HEK293 (cell line): ENCODE data around the gene GMPPA.
A peak's percentile ranks its signal among the peaks of the same experiment; 100 is the strongest.

Source experiments
- CTCF ChIA-PET: fragments of 350-600 bp; formaldehyde crosslinking; extraction: SDS; loops from one replicate; lab custom pipeline; 2021; ENCODE audit warnings: antibody characterized with exemption; lab: Yijun Ruan, JAX
- POLR2A ChIA-PET: fragments of 300-600 bp; formaldehyde crosslinking; extraction: SDS; loops from one replicate; lab custom pipeline; 2020; ENCODE audit warnings: antibody characterized with exemption, inconsistent platforms; lab: Yijun Ruan, JAX
- H3K27ac ChIP-seq: fragments of 200-500 bp; sonication (Bioruptor generic); 2 replicates; pipeline ENCODE4 v1.5.1; 2014; ENCODE audit warnings: low read depth, low read length, control low read depth, inconsistent platforms; ENCODE audit errors: extremely low read depth
- H3K36me3 ChIP-seq, 2 experiments: fragments of 200-500 bp in 1 of 2; sonication (Bioruptor generic) in 1 of 2; 1 replicate in 1 of 2; 2 replicates in 1 of 2; pipeline ENCODE4 v1.5.1; 2014 to 2017; ENCODE audit warnings: inconsistent platforms in 2 of 2, low read length in 2 of 2; ENCODE audit not compliant: control insufficient read depth in 2 of 2, insufficient read depth in 1 of 2
- H3K4me1 ChIP-seq: fragments of 200-500 bp; sonication (Bioruptor generic); 2 replicates; pipeline ENCODE4 v1.5.1; 2014; ENCODE audit warnings: mild to moderate bottlenecking, low read length, inconsistent platforms; ENCODE audit not compliant: control insufficient read depth, insufficient read depth
- H3K4me3 ChIP-seq: 2 replicates; pipeline ENCODE4 v1.5.1; 2011; ENCODE audit warnings: low read depth, mild to moderate bottlenecking, control low read depth, low read length, moderate library complexity
- H3K9me3 ChIP-seq: fragments of 200-500 bp; sonication (Bioruptor generic); 2 replicates; pipeline ENCODE4 v1.5.1; 2014; ENCODE audit warnings: low read depth, low read length, inconsistent platforms; ENCODE audit not compliant: control insufficient read depth, insufficient read depth
- EGR2 ChIP-seq: fragments of 450-650 bp; formaldehyde crosslinking; IDR thresholded peaks from 2 replicates; pipeline ENCODE4 v1.5.1; 2016; ENCODE audit warnings: low read depth, missing biosample characterization, missing genetic modification characterization
- FEZF1 ChIP-seq: fragments of 450-650 bp; formaldehyde crosslinking; IDR thresholded peaks from 2 replicates; pipeline ENCODE4 v1.5.1; 2016; ENCODE audit warnings: missing biosample characterization, missing genetic modification characterization
- GLIS2 ChIP-seq: fragments of 450-650 bp; formaldehyde crosslinking; IDR thresholded peaks from 2 replicates; pipeline ENCODE4 v1.5.1; 2016; ENCODE audit warnings: missing biosample characterization, missing genetic modification characterization
- PRDM1 ChIP-seq: fragments of 450-650 bp; formaldehyde crosslinking; IDR thresholded peaks from 2 replicates; pipeline ENCODE4; 2016; ENCODE audit warnings: missing biosample characterization, missing genetic modification characterization
- PRDM4 ChIP-seq: fragments of 450-650 bp; formaldehyde crosslinking; IDR thresholded peaks from 2 replicates; pipeline ENCODE4 v1.5.1; 2017; ENCODE audit warnings: missing biosample characterization, missing genetic modification characterization
- SETDB1 ChIP-seq: IDR thresholded peaks from one replicate; pipeline ENCODE4 v1.6.1; 2017; ENCODE audit warnings: mild to moderate bottlenecking, low read length, moderate library complexity, mixed read lengths; ENCODE audit not compliant: insufficient read length
- ZBTB1 ChIP-seq: fragments of 450-650 bp; formaldehyde crosslinking; IDR thresholded peaks from 2 replicates; pipeline ENCODE4 v1.5.1; 2016; ENCODE audit warnings: missing biosample characterization, missing genetic modification characterization
- ZBTB7A ChIP-seq: fragments of 450-650 bp; formaldehyde crosslinking; IDR thresholded peaks from 2 replicates; pipeline ENCODE4 v1.5.1; 2016; ENCODE audit warnings: low read depth, missing biosample characterization, missing genetic modification characterization
- ZFHX2 ChIP-seq: fragments of 450-650 bp; formaldehyde crosslinking; conservative IDR thresholded peaks from 2 replicates; pipeline ENCODE4 v1.5.1; 2016; ENCODE audit warnings: missing biosample characterization, missing genetic modification characterization
- ZFP3 ChIP-seq: fragments of 450-650 bp; formaldehyde crosslinking; IDR thresholded peaks from 2 replicates; pipeline ENCODE4 v1.5.1; 2016; ENCODE audit warnings: low read depth, missing biosample characterization, missing genetic modification characterization
- ZNF138 ChIP-seq: fragments of 450-650 bp; formaldehyde crosslinking; IDR thresholded peaks from 2 replicates; pipeline ENCODE4 v1.5.1; 2016; ENCODE audit warnings: missing biosample characterization, missing genetic modification characterization, borderline replicate concordance
- ZNF140 ChIP-seq: fragments of 450-650 bp; formaldehyde crosslinking; IDR thresholded peaks from 2 replicates; pipeline ENCODE4 v1.5.1; 2016; ENCODE audit warnings: missing biosample characterization, missing genetic modification characterization
- ZNF24 ChIP-seq: fragments of 450-650 bp; formaldehyde crosslinking; IDR thresholded peaks from 2 replicates; pipeline ENCODE4 v1.5.1; 2016; ENCODE audit warnings: missing biosample characterization, missing genetic modification characterization
- ZNF248 ChIP-seq: fragments of 450-650 bp; formaldehyde crosslinking; IDR thresholded peaks from 2 replicates; pipeline ENCODE4 v1.5.1; 2017; ENCODE audit warnings: missing biosample characterization, missing genetic modification characterization
- ZNF274 ChIP-seq, 2 experiments: fragments of 200-500 bp in 1 of 2; fragments of 450-650 bp in 1 of 2; sonication (Bioruptor generic) in 1 of 2; formaldehyde crosslinking in 1 of 2; IDR thresholded peaks; 2 replicates each; pipeline versions ENCODE4 v1.5.1 to v1.6.1; 2014 to 2016; ENCODE audit warnings: borderline replicate concordance in 1 of 2, inconsistent platforms in 1 of 2, low read length in 1 of 2, missing biosample characterization in 1 of 2, missing genetic modification characterization in 1 of 2
- ZNF335 ChIP-seq: fragments of 450-650 bp; formaldehyde crosslinking; conservative IDR thresholded peaks from 2 replicates; pipeline ENCODE4 v1.5.1; 2016; ENCODE audit warnings: missing biosample characterization, missing genetic modification characterization
- ZNF350 ChIP-seq: fragments of 450-650 bp; formaldehyde crosslinking; IDR thresholded peaks from 2 replicates; pipeline ENCODE4 v1.5.0; 2017; ENCODE audit warnings: missing biosample characterization, mild to moderate bottlenecking, missing genetic modification characterization
- ZNF37A ChIP-seq: fragments of 450-650 bp; IDR thresholded peaks from 2 replicates; pipeline ENCODE4 v1.5.1; 2018; ENCODE audit warnings: missing biosample characterization, missing genetic modification characterization
- ZNF473 ChIP-seq: fragments of 450-650 bp; formaldehyde crosslinking; IDR thresholded peaks from 2 replicates; pipeline ENCODE4 v1.5.1; 2017; ENCODE audit warnings: missing biosample characterization, missing genetic modification characterization
- ZNF488 ChIP-seq: fragments of 450-650 bp; formaldehyde crosslinking; IDR thresholded peaks from 2 replicates; pipeline ENCODE4 v1.5.1; 2016; ENCODE audit warnings: missing biosample characterization, missing genetic modification characterization
- ZNF513 ChIP-seq: fragments of 450-650 bp; IDR thresholded peaks from 2 replicates; pipeline ENCODE4 v1.5.1; 2018; ENCODE audit warnings: missing biosample characterization, missing genetic modification characterization
- ZNF561 ChIP-seq: fragments of 450-650 bp; IDR thresholded peaks from 2 replicates; pipeline ENCODE4 v1.5.1; 2018; ENCODE audit warnings: missing biosample characterization, missing genetic modification characterization, borderline replicate concordance
- ZNF623 ChIP-seq: fragments of 450-650 bp; formaldehyde crosslinking; IDR thresholded peaks from 2 replicates; pipeline ENCODE4 v1.5.1; 2016; ENCODE audit warnings: missing biosample characterization, missing genetic modification characterization
- ZNF624 ChIP-seq: fragments of 450-650 bp; formaldehyde crosslinking; IDR thresholded peaks from 2 replicates; pipeline ENCODE4 v1.5.1; 2017; ENCODE audit warnings: missing biosample characterization, missing genetic modification characterization
- ZNF626 ChIP-seq: fragments of 450-650 bp; sonication (Bioruptor Pico); formaldehyde crosslinking; IDR thresholded peaks from 2 replicates; pipeline ENCODE4 v1.5.1; 2018; ENCODE audit warnings: missing biosample characterization, missing genetic modification characterization, inconsistent platforms
- ZNF664 ChIP-seq: fragments of 450-650 bp; formaldehyde crosslinking; IDR thresholded peaks from 2 replicates; pipeline ENCODE4 v1.5.1; 2016; ENCODE audit warnings: missing biosample characterization, missing genetic modification characterization
- ZNF677 ChIP-seq: fragments of 450-650 bp; IDR thresholded peaks from 2 replicates; pipeline ENCODE4 v1.5.0; 2018; ENCODE audit warnings: missing biosample characterization, mild to moderate bottlenecking, missing genetic modification characterization, moderate library complexity
- TF ChIP-seq, protein P1 (sequence below): fragments of 450-650 bp; formaldehyde crosslinking; IDR thresholded peaks from 2 replicates; pipeline ENCODE4 v1.5.1; 2016; ENCODE audit warnings: missing biosample characterization, missing genetic modification characterization

Gene GMPPA

DNA sequence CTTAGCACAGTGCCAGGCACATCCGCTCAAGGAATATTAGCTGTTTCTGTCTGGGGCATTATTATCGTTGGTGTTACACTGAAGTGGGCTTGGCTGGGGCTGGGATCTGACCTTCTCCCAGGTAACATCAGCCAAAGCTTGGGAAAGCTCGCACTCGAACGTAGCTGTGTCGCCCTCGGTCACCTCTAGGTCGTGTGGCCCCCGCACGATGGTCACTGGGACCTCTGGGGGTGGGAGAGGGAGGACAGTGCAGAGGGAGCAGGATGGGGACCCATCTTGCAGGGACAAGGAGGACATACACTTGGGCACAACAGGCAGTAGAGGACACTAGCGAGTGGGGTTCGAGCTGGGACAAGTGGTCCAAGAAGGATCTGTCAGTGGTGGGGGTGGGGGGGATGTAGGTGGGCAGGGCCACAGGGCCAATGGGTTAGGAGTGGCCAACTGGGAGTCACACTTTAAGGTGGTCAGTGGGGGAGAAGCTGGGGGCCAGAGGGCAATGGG lies 54.8 kb downstream of the GMPPA start (continued):
- no peak for TF ChIP-seq ZNF24

DNA sequence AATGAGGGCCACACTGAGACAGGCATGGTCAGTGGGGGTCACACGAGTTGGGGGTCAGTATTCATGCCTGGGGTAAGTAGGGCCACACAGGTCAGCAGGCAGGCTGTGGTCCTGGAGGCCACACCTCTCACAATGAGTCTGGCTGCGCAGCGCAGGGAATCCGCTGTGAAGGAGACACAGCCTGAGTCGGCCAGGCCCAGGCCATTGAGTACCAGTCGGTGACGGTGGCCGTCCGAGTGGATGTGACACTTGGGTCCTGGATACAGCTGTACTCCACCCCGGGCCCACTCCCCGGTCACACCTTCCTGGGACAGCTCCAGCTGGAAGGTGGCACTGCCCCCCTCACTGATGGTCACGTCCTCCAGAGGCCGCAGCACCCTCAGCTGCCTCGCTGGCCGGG lies 55.7 kb downstream of the GMPPA start:
- peaks cover 3% of the 10 kb centered on the region; the same call in 1 of the 2 replicates for H3K4me1 ChIP-seq
- CTCF ChIA-PET, result interaction anchor here (1.1 to 2.7 kb wide), 2 partner anchors 13 to 88 kb away, joined by 3 to 10 read pairs; no protein-coding TSS in a partner anchor
- H3K27ac ChIP-seq, result no peak overlapping the region
- H3K4me3 ChIP-seq, result no peak overlapping the region
- no peaks in the 10 kb centered on the region for H3K9me3 ChIP-seq
- POLR2A ChIA-PET, result interaction anchor here (0.7 to 1.1 kb wide), 2 partner anchors 13 to 43 kb away, joined by 3 read pairs; no protein-coding TSS in a partner anchor
- peaks cover 0 to 36% of the 10 kb centered on the region in 2 experiments; a peak in 1 of 3 replicates for H3K36me3 ChIP-seq
- TF ChIP-seq GLIS2 (tag by site-specific recombination) (0 out of 2 replicates have a peak, but pooled peaks have one; percentile 20), ZFHX2 (tag by site-specific recombination) (no peak), ZNF623 (tag by site-specific recombination) (no peak), PRDM1 (tag by site-specific recombination) (no peak), ZNF677 (tag by site-specific recombination) (no peak), ZNF626 (tag by site-specific recombination) (no peak), ZBTB7A (tag by site-specific recombination) (no peak), ZNF37A (tag by site-specific recombination) (no peak), ZNF488 (tag by site-specific recombination) (no peak)

DNA sequence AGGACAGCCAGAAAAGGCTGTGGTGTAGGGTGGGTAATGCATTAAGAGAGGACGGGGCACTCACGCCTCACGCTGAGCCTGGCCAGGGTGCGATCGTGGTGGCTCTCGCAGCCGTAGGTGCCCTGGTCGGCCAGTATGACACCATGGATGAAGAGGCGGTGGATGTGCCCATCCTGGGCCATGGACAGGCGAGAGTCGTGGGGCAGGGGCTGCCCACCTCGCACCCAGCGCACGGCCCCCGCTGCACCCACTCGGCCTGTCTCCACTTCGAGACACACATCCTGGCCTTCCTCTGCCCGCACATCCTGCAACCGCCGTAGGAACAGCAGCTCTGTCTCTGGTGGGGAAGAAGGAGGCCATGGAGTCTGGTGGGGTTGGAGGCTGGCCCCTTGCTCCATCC lies 57.3 kb downstream of the GMPPA start:
- CTCF ChIA-PET, result interaction anchor here (0.8 to 2.7 kb wide), 3 partner anchors 14 to 86 kb away, joined by 3 to 10 read pairs (median 4); no protein-coding TSS in a partner anchor
- Histone ChIP-seq H3K9me3 (no peaks in the 10 kb centered on the region), H3K27ac (no peak overlapping the region), H3K36me3 (peaks cover 0 to 39% of the 10 kb centered on the region in 2 experiments; a peak in 1 of 3 replicates), H3K4me1 (peaks cover 3% of the 10 kb centered on the region; the same call in 1 of the 2 replicates), H3K4me3 (no peak overlapping the region)
- POLR2A ChIA-PET, result interaction anchor here (2.4 kb wide), 1 partner anchor 15 kb away, joined by 10 read pairs; the partner anchor contains the start of genes INHA and OBSL1
- TF ChIP-seq ZNF335 (tag by site-specific recombination), result no peak
- TF ChIP-seq ZNF664 (tag by site-specific recombination), result no peak
- no peak for TF ChIP-seq ZFP3 (tag by site-specific recombination)
- no peak for TF ChIP-seq ZBTB1 (tag by site-specific recombination)
- TF ChIP-seq ZNF513 (tag by site-specific recombination), result no peak
- TF ChIP-seq, protein P1, sequence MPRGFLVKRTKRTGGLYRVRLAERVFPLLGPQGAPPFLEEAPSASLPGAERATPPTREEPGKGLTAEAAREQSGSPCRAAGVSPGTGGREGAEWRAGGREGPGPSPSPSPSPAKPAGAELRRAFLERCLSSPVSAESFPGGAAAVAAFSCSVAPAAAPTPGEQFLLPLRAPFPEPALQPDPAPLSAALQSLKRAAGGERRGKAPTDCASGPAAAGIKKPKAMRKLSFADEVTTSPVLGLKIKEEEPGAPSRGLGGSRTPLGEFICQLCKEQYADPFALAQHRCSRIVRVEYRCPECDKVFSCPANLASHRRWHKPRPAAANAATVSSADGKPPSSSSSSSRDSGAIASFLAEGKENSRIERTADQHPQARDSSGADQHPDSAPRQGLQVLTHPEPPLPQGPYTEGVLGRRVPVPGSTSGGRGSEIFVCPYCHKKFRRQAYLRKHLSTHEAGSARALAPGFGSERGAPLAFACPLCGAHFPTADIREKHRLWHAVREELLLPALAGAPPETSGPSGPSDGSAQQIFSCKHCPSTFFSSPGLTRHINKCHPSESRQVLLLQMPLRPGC (tag by site-specific recombination), result no peak
- no peak for TF ChIP-seq ZNF140 (tag by site-specific recombination)
- TF ChIP-seq FEZF1, result no peak
- TF ChIP-seq ZNF350, result no peak
- no peak for TF ChIP-seq ZNF561
- TF ChIP-seq ZNF248 (tag by site-specific recombination), result no peak
- TF ChIP-seq ZNF138 (tag by site-specific recombination), result no peak
- no peak for TF ChIP-seq PRDM4
- TF ChIP-seq EGR2 (tag by site-specific recombination), result no peak
- TF ChIP-seq ZNF274 (IDR thresholded peaks at IDR 0.05; ENCODE audit: low read length), result no peak
- TF ChIP-seq ZNF274 (tag by site-specific recombination; IDR thresholded peaks at IDR 0.05; ENCODE audit: borderline replicate concordance), result no peak
- no peak for TF ChIP-seq ZNF624 (tag by site-specific recombination)
- no peak for TF ChIP-seq SETDB1
- TF ChIP-seq ZNF473, result no peak
